ENCODE results near the gene SDF4. TPM values are rescaled to one million over a fixed set of nuclear protein-coding genes. Genes with fewer than 3 reads are reported as not detected.
A peak's percentile ranks its signal among the peaks of the same experiment; 100 is the strongest.

The SDF4 gene
- total RNA-seq, 2 experiments from 2014 or later = 108 to 128 TPM

- no peaks in the 10 kb centered on the region for H3K9me3 Mint-ChIP-seq (ENCODE audit: low read depth)
- peaks cover 36% of the 10 kb centered on the region for H3K4me1 Mint-ChIP-seq
- no peaks in the 10 kb centered on the region for H3K27me3 Mint-ChIP-seq
- H3K27ac Mint-ChIP-seq = peak overlapping the region; percentile 83
- ChIA-PET POLR2A (interaction anchor here (1.0 kb wide), 1 partner anchor 158 kb away, joined by 3 read pairs; no protein-coding TSS in a partner anchor), CTCF (interaction anchor here (1.0 kb wide), 1 partner anchor 150 kb away, joined by 3 read pairs; no protein-coding TSS in a partner anchor)
- DNase-seq = peak; percentile 36
- peak overlapping the region; percentile 85 for H3K4me3 Mint-ChIP-seq
- intact Hi-C loops (cut with DNase I, micrococcal nuclease) = loop anchor here (1.0 to 10.0 kb wide), 15 partner anchors 35 to 342 kb away; partner anchors contain the start of genes PUSL1 (in 2 of the 2), ACAP3 (in 1 of the 2), ATAD3A (in 1 of the 2) and ATAD3B (in 1 of the 2)
- peaks cover 34% of the 10 kb centered on the region for H3K36me3 Mint-ChIP-seq (ENCODE audit: low read depth)
- no peak for ATAC-seq
Measured at GRCh38 chr1:1272341-1273208, 40.8 kb upstream of the SDF4 start.

DNA sequence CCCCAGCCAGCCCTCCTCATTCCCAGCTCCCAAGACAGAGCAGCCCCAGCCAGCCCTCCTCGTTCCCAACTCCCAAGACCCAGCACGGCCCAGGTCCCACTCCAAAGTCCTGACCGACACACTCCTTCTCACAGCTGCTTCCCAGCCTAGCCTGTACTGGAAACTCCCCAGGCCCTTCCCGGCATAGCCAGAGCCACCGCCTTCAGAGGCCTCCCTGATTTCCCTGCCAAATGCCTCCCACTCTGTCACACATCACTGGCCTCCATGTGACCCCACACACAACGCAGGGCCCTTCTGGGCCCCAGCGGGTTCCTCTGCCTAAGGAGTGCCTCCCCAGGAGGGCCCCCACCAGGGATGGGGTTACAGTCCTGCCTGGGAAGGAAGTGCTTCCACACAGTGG is 39.0 kb upstream of the SDF4 start:
- Mint-ChIP-seq H3K9me3 (ENCODE audit: low read depth) (no peaks in the 10 kb centered on the region), H3K36me3 (ENCODE audit: low read depth) (peaks cover 37% of the 10 kb centered on the region), H3K4me3 (peak overlapping the region; percentile 85), H3K27ac (peak overlapping the region; percentile 26), H3K27me3 (no peaks in the 10 kb centered on the region), H3K4me1 (peaks cover 35% of the 10 kb centered on the region)
- DNase-seq = no peak
- ChIA-PET POLR2A (interaction anchor here (0.6 kb wide), 1 partner anchor 106 kb away, joined by 3 read pairs; no protein-coding TSS in a partner anchor), CTCF (no interaction called here)
- intact Hi-C loops (cut with DNase I, micrococcal nuclease) = loop anchor here (5.0 to 10.0 kb wide), 4 partner anchors 36 to 344 kb away; partner anchors contain the start of genes ACAP3 (in 1 of the 2), ATAD3A (in 1 of the 2), MIB2 (in 1 of the 2) and PUSL1 (in 1 of the 2)
- ATAC-seq = no peak

DNA sequence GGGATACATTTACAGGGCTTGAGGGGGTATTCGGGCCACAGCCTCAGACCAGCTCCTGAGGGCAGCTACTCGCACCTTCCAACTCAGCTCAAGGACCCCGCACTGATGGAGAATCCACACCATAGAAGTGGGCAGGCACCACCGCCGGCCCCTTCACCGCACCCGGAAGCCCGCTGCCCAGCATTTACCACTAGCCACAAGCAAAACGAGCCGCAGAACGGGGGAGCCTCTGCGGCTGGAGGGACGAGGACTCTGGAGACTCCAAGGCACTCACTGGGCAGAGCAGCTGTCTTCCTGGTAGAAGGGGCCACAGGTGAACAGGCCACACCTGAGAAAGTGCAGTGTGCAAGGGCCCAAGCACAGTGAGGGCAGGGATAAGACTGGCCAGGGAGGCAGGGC is 36.5 kb upstream of the SDF4 start:
- CTCF ChIA-PET = no interaction called here
- H3K36me3 Mint-ChIP-seq (ENCODE audit: low read depth) = peaks cover 49% of the 10 kb centered on the region
- no peak overlapping the region for H3K27ac Mint-ChIP-seq
- DNase-seq (no peak), ATAC-seq (no peak)
- POLR2A ChIA-PET = no interaction called here
- no peak overlapping the region for H3K4me3 Mint-ChIP-seq
- no peaks in the 10 kb centered on the region for H3K27me3 Mint-ChIP-seq
- intact Hi-C loops (cut with DNase I, micrococcal nuclease) = loop anchor here in 1 of 2 experiments (5.0 kb wide), 1 partner anchor 146 kb away; no protein-coding TSS in a partner anchor
- H3K4me1 Mint-ChIP-seq = peaks cover 32% of the 10 kb centered on the region
- no peaks in the 10 kb centered on the region for H3K9me3 Mint-ChIP-seq (ENCODE audit: low read depth)

DNA sequence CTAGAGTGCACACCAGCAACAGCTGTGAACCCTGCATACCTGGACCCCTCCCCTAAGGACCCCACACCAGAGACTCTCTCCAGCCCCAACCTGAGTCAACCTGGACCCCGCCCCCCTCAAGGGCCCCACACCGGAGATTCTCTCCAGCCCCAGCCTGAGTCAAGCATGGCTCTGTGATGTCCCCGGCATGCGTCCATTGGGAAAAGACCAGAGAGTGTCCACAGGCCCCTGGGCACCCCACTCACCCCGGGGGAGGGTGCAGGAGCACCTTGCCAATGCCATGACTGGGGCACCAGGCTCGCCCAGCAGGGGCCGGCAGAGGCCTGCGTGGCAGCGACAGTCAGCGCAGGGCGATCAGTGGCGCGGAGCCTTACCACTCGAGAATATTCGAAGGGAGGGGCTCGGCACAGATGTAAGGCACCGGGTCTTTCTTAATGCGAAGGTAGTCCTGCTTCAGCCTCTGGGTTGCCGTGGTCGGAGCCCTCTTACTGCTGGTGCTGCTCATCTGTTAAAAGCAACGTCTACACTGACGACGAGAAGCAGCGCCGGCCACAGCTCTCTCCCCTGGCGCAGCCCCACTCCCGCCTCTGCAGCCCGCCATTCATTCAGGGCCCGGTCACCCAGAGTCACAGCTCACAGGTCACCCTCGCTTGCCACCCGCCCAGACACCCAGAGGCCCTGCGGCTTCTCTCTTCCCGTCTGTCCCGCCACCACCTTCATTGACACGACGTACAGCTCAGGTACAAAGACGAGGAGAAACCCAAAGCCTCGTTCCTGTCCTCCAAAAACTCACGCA is 35.9 kb upstream of the SDF4 start:
- Mint-ChIP-seq H3K4me1 (peaks cover 30% of the 10 kb centered on the region), H3K4me3 (no peak overlapping the region), H3K27ac (no peak overlapping the region), H3K36me3 (ENCODE audit: low read depth) (peaks cover 47% of the 10 kb centered on the region), H3K9me3 (ENCODE audit: low read depth) (no peaks in the 10 kb centered on the region), H3K27me3 (no peaks in the 10 kb centered on the region)
- ATAC-seq = no peak
- no peak for DNase-seq
- ChIA-PET POLR2A (no interaction called here), CTCF (no interaction called here)
- intact Hi-C loops (cut with DNase I, micrococcal nuclease) = loop anchor here in 1 of 2 experiments (5.0 kb wide), 1 partner anchor 145 kb away; no protein-coding TSS in a partner anchor

DNA sequence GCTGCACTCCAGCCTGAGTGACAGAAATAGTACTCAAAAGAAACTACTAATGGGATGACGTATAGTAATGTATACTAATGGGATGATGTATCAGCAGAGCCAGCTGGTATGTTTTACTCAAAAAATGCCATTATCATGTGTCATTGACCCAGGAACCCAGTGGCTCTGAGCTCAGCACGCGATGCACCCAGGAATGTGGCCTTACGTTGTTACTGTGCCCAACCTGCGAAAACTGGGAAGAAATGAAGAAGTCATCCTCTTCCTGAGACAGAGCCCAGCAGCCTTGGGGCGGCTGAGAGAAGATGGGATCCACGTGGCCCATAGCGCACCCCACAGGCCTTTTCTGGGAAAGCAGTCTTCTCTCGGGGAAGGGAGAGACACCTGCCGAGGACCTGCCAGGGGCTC is 33.1 kb upstream of the SDF4 start:
- no peak overlapping the region for H3K27ac Mint-ChIP-seq
- H3K4me3 Mint-ChIP-seq = no peak overlapping the region
- ChIA-PET CTCF (interaction anchor here (0.6 to 1.9 kb wide), 3 partner anchors 14 to 147 kb away, joined by 3 to 7 read pairs (median 3); no protein-coding TSS in a partner anchor), POLR2A (no interaction called here)
- H3K36me3 Mint-ChIP-seq (ENCODE audit: low read depth) = peaks cover 44% of the 10 kb centered on the region
- intact Hi-C loops (cut with DNase I, micrococcal nuclease) = loop anchor here in 1 of 2 experiments (5.0 kb wide), 1 partner anchor 143 kb away; no protein-coding TSS in a partner anchor
- H3K4me1 Mint-ChIP-seq = peaks cover 3% of the 10 kb centered on the region
- H3K27me3 Mint-ChIP-seq = no peaks in the 10 kb centered on the region
- no peaks in the 10 kb centered on the region for H3K9me3 Mint-ChIP-seq (ENCODE audit: low read depth)
- ATAC-seq (no peak), DNase-seq (peak; percentile 47)

- Mint-ChIP-seq H3K27ac (no peak overlapping the region), H3K9me3 (ENCODE audit: low read depth) (no peaks in the 10 kb centered on the region), H3K36me3 (ENCODE audit: low read depth) (peaks cover 47% of the 10 kb centered on the region), H3K4me1 (no peaks in the 10 kb centered on the region), H3K4me3 (no peak overlapping the region), H3K27me3 (no peaks in the 10 kb centered on the region)
- no peak for ATAC-seq
- no peak for DNase-seq
- intact Hi-C loops (cut with DNase I, micrococcal nuclease) = no loop called here
- ChIA-PET CTCF (interaction anchor here (1.3 to 1.9 kb wide), 2 partner anchors 14 to 141 kb away, joined by 3 to 7 read pairs; no protein-coding TSS in a partner anchor), POLR2A (no interaction called here)
Measured at GRCh38 chr1:1264026-1264425, 32.2 kb upstream of the SDF4 start.

GRCh38 chr1:1262758-1263157 is 31.0 kb upstream of the SDF4 start:
- H3K36me3 Mint-ChIP-seq (ENCODE audit: low read depth) = peaks cover 48% of the 10 kb centered on the region
- no peak overlapping the region for H3K4me3 Mint-ChIP-seq
- H3K27me3 Mint-ChIP-seq = no peaks in the 10 kb centered on the region
- ATAC-seq = no peak
- DNase-seq = no peak
- H3K27ac Mint-ChIP-seq = no peak overlapping the region
- no peaks in the 10 kb centered on the region for H3K9me3 Mint-ChIP-seq (ENCODE audit: low read depth)
- ChIA-PET POLR2A (no interaction called here), CTCF (no interaction called here)
- intact Hi-C loops (cut with DNase I, micrococcal nuclease) = no loop called here
- no peaks in the 10 kb centered on the region for H3K4me1 Mint-ChIP-seq

GRCh38 chr1:1262071-1262470 is 30.3 kb upstream of the SDF4 start:
- intact Hi-C loops (cut with DNase I, micrococcal nuclease) = no loop called here
- ChIA-PET CTCF (no interaction called here), POLR2A (no interaction called here)
- no peaks in the 10 kb centered on the region for H3K4me1 Mint-ChIP-seq
- no peaks in the 10 kb centered on the region for H3K9me3 Mint-ChIP-seq (ENCODE audit: low read depth)
- no peak overlapping the region for H3K4me3 Mint-ChIP-seq
- DNase-seq (no peak), ATAC-seq (no peak)
- H3K27me3 Mint-ChIP-seq = no peaks in the 10 kb centered on the region
- H3K36me3 Mint-ChIP-seq (ENCODE audit: low read depth) = peaks cover 50% of the 10 kb centered on the region
- H3K27ac Mint-ChIP-seq = no peak overlapping the region

DNA sequence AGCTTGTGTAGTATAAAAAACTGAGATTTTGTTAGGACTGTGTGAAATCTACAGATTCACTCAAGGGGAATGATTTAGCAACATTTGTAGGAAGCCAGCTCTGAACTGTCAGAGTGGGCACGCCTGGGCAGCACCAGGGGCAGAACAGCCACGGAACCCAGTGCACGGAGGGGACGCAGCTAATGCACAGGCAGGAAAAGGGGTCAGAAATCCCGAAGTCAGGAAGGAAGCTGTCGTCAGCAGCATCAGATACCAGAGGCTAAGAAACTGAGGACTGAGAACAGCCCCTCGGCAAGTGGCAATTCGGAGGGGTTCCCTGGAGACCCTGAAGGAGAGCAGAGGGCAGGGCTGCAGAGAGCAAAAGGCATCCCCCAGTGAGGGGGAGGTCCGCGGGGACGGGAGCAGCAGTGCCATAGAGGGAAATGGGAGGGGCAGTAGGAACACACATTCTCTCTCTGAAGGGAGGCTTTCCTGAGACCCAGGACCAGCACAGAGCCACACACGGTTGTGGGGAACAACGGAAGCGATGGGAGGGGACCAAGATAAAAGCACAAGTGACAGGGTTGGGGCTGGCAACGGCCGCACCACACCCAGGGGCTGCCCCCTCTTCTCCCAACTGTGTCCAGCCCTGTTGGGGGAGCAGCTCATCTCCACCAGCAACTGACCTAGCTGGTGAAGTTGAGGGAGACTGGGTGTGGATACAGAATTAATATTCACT is 29.2 kb upstream of the SDF4 start:
- POLR2A ChIA-PET = no interaction called here
- no peaks in the 10 kb centered on the region for H3K9me3 Mint-ChIP-seq (ENCODE audit: low read depth)
- H3K27me3 Mint-ChIP-seq = no peaks in the 10 kb centered on the region
- H3K36me3 Mint-ChIP-seq (ENCODE audit: low read depth) = peaks cover 52% of the 10 kb centered on the region
- H3K27ac Mint-ChIP-seq = no peak overlapping the region
- H3K4me1 Mint-ChIP-seq = no peaks in the 10 kb centered on the region
- ATAC-seq = no peak
- intact Hi-C loops (cut with DNase I, micrococcal nuclease) = no loop called here
- DNase-seq = no peak
- no peak overlapping the region for H3K4me3 Mint-ChIP-seq
- CTCF ChIA-PET = interaction anchor here (1.5 kb wide), 1 partner anchor 10 kb away, joined by 6 read pairs; no protein-coding TSS in a partner anchor

- Mint-ChIP-seq H3K27me3 (no peaks in the 10 kb centered on the region), H3K9me3 (ENCODE audit: low read depth) (no peaks in the 10 kb centered on the region), H3K36me3 (ENCODE audit: low read depth) (peaks cover 49% of the 10 kb centered on the region), H3K27ac (peak overlapping the region; percentile 29), H3K4me3 (no peak overlapping the region), H3K4me1 (no peaks in the 10 kb centered on the region)
- ATAC-seq (no peak), DNase-seq (no peak)
- ChIA-PET POLR2A (no interaction called here), CTCF (interaction anchor here (1.5 kb wide), 1 partner anchor 9 kb away, joined by 6 read pairs; no protein-coding TSS in a partner anchor)
- intact Hi-C loops (cut with DNase I, micrococcal nuclease) = no loop called here
Measured at GRCh38 chr1:1259951-1260600, 28.3 kb upstream of the SDF4 start.
